Stimulated activated CD4-positive, alpha-beta T cell treated with anti-CD3 and anti-CD28 coated beads, Interleukin-4, amount 100 ng/mL, for 48 hours (primary cell): ENCODE data around the gene TCF3.
"Not testable (repeated sequence)": the region's sequence is repeated elsewhere in the genome, so short reads cannot be mapped to it uniquely, and the experiment has no call there.

Source experiments
- DNase-seq, 2 donors: peaks; one replicate each; pipeline ENCODE4 v3.0.0-alpha.2; 2020; ENCODE audit warnings: low read depth in 2 of 2

TCF3 gene

GRCh38 chr19:1650650-1651567 lies 1.5 kb downstream of the TCF3 start:
- peak; percentile 27 to 31 for DNase-seq

GRCh38 chr19:1649706-1650649 lies 2.4 kb downstream of the TCF3 start:
- DNase-seq: no peak

- no peak for DNase-seq
These were observed 3.4 kb downstream of the TCF3 start for GRCh38 chr19:1648920-1649541.

GRCh38 chr19:1648459-1648849 lies 4.0 kb downstream of the TCF3 start:
- no peak for DNase-seq

- DNase-seq: no peak
These were observed 4.6 kb downstream of the TCF3 start for GRCh38 chr19:1647501-1648458.

- DNase-seq: no peak
These were observed 5.6 kb downstream of the TCF3 start for GRCh38 chr19:1646659-1647453.

GRCh38 chr19:1646149-1646548 lies 6.3 kb downstream of the TCF3 start:
- DNase-seq: no peak

- DNase-seq: no peak
These were observed 7.1 kb downstream of the TCF3 start for GRCh38 chr19:1645299-1645698.

- no peak for DNase-seq
These were observed 8.3 kb downstream of the TCF3 start for GRCh38 chr19:1644070-1644469.

- DNase-seq: not testable (repeated sequence)
These were observed 11.4 kb downstream of the TCF3 start for GRCh38 chr19:1640893-1641448.

GRCh38 chr19:1636325-1637236 lies 15.8 kb downstream of the TCF3 start:
- no peak for DNase-seq

GRCh38 chr19:1634938-1635243 lies 17.5 kb downstream of the TCF3 start:
- DNase-seq: no peak

- DNase-seq: no peak
These were observed 18.0 kb downstream of the TCF3 start for GRCh38 chr19:1634242-1634937.

GRCh38 chr19:1633269-1633826 lies 19.1 kb downstream of the TCF3 start:
- no peak for DNase-seq

GRCh38 chr19:1632462-1633268 lies 19.8 kb downstream of the TCF3 start:
- DNase-seq: no peak

GRCh38 chr19:1631557-1632100 lies 20.8 kb downstream of the TCF3 start:
- DNase-seq: no peak

- no peak for DNase-seq
These were observed 21.6 kb downstream of the TCF3 start for GRCh38 chr19:1630811-1631210.
